ENCODE data around the gene DNM1L. TPM values are rescaled to one million over a fixed set of nuclear protein-coding genes. Genes with fewer than 3 reads are reported as not detected.
A peak's percentile ranks its signal among the peaks of the same experiment; 100 is the strongest.

The DNM1L gene
- total and polyA plus RNA-seq, 9 of the 15 experiments (the other 6 are each of a cell fraction or from before 2014, with no cell fraction given), result 24.1 to 82.8 (median 61.5) TPM

GRCh38 chr12:32697445-32697844 lies 18.3 kb downstream of the DNM1L start:
- no peak for DNase-seq (ENCODE audit: extremely low read depth in 1 of 4, low spot score in 3 of 4)
- Histone ChIP-seq H3K9me3 (replicated peaks; ENCODE audit: control insufficient read depth, insufficient read depth, low read depth, low read length) (no peaks in the 10 kb centered on the region), H3K27me3 (ENCODE audit: control insufficient read depth in 2 of 2, insufficient read depth in 2 of 2, low read length in 2 of 2) (no peaks in the 10 kb centered on the region), H2AFZ (ENCODE audit: low read depth, low read length) (no peak overlapping the region), H4K20me1 (replicated peaks; ENCODE audit: control insufficient read depth, insufficient read depth, low read length) (no peaks in the 10 kb centered on the region), H3K9ac (ENCODE audit: insufficient read depth in 1 of 2, low read depth in 2 of 2, low read length in 2 of 2) (no peak overlapping the region), H3K4me3 (no peak overlapping the region), H3K36me3 (ENCODE audit: control insufficient read depth, insufficient read depth, low read length) (peaks cover 12% of the 10 kb centered on the region; the same call in 2 of the 3 replicates), H3K79me2 (ENCODE audit: control insufficient read depth, insufficient read depth, low read length) (peaks cover 68% of the 10 kb centered on the region), H3K4me2 (ENCODE audit: insufficient read depth, low read length) (no peak overlapping the region), H3K9me1 (ENCODE audit: control insufficient read depth, insufficient read depth, low read length) (no peaks in the 10 kb centered on the region), H3K27ac (ENCODE audit: extremely low read depth, low read depth, low read length) (no peak overlapping the region), H3K4me1 (replicated peaks in 1 of 2; ENCODE audit: control insufficient read depth in 2 of 2, insufficient read depth in 2 of 2, low read length in 2 of 2) (peaks cover 6 to 7% of the 10 kb centered on the region in 2 experiments; a peak in 2 of 5 replicates)
- intact Hi-C loops (cut with micrococcal nuclease), result no loop called here
- 0 out of 3 replicates have a peak, but pooled peaks have one; percentile 31 for ATAC-seq
- FAIRE-seq, result no peak
- CTCF ChIA-PET (ENCODE audit: low intra/inter-chr PET ratio), result no interaction called here
- no TSS peak for BruUV-seq (replicated peaks)
- WGBS (ENCODE audit: insufficient coverage, low coverage, missing lambda C conversion rate), result 53% methylated on average over 1 of the region's 1 CpG
- POLR2A ChIA-PET, result interaction anchor here (1.0 kb wide), 1 partner anchor 11 kb away, joined by 4 read pairs; no protein-coding TSS in a partner anchor
- in situ Hi-C loops (cut with MboI), result no loop called here
- TF ChIP-seq CREM (IDR thresholded peaks at IDR 0.05; ENCODE audit: low read depth), result no peak
- TF ChIP-seq RAD21 (CRISPR knock-in tag; conservative IDR thresholded peaks at IDR 0.05 in 1 of 2, IDR thresholded peaks at IDR 0.05 in 1 of 2), result no peak
- no peak for TF ChIP-seq MCM3 (IDR thresholded peaks at IDR 0.05)
- no peak for TF ChIP-seq CEBPZ (IDR thresholded peaks at IDR 0.05; ENCODE audit: borderline replicate concordance, low read depth, low read length)
- TF ChIP-seq ZNF76 (CRISPR knock-in tag; IDR thresholded peaks at IDR 0.05; ENCODE audit: borderline replicate concordance), result no peak
- no peak for TF ChIP-seq UBTF (IDR thresholded peaks at IDR 0.05; ENCODE audit: borderline replicate concordance in 1 of 2, low read depth in 2 of 2, low read length in 2 of 2)
- TF ChIP-seq TBL1XR1 (IDR thresholded peaks at IDR 0.05; ENCODE audit: low read length in 2 of 2), result no peak
- TF ChIP-seq ZC3H11A (IDR thresholded peaks at IDR 0.05; ENCODE audit: low read depth, low read length), result no peak
- TF ChIP-seq FOXK1 (CRISPR knock-in tag; IDR thresholded peaks at IDR 0.05; ENCODE audit: borderline replicate concordance), result no peak
- no peak for TF ChIP-seq NFE2L1 (tag; IDR thresholded peaks at IDR 0.05; ENCODE audit: borderline replicate concordance, low read depth)
- no peak for TF ChIP-seq STAG1 (CRISPR knock-in tag; IDR thresholded peaks at IDR 0.05; ENCODE audit: borderline replicate concordance)
- TF ChIP-seq SPI1 (IDR thresholded peaks at IDR 0.05; ENCODE audit: borderline replicate concordance, low read depth, low read length), result no peak
- TF ChIP-seq ZNF175 (CRISPR knock-in tag; IDR thresholded peaks at IDR 0.05; ENCODE audit: low read depth), result no peak
- no peak for TF ChIP-seq PPARD (CRISPR knock-in tag; IDR thresholded peaks at IDR 0.05)
- no peak for TF ChIP-seq TRIM25 (IDR thresholded peaks at IDR 0.05; ENCODE audit: borderline replicate concordance)
